Lower lobe of right lung (tissue), 2 donors: ENCODE results near the gene LRRC10B. TPM values are rescaled to one million over a fixed set of nuclear protein-coding genes. Genes with fewer than 3 reads are reported as not detected.

Experiments used
- ATAC-seq, 2 donors: fragments of 200-7000 bp; cut with Tn5 transposase; one replicate each; pipeline ENCODE4 v1.9.1; 2020 to 2022; ENCODE audit warnings: mild to moderate bottlenecking in 2 of 2, moderate library complexity in 2 of 2
- DNase-seq: peaks from one replicate; pipeline ENCODE4 v3.0.0-alpha.2; 2020
- H3K27ac ChIP-seq: fragments of 200-600 bp; one replicate; pipeline ENCODE4 v1.8.0; 2022
- H3K27me3 ChIP-seq: fragments of 200-600 bp; one replicate; pipeline ENCODE4 v1.8.0; 2022; ENCODE audit warnings: low read depth
- H3K36me3 ChIP-seq: fragments of 200-600 bp; one replicate; pipeline ENCODE4 v1.8.0; 2022; ENCODE audit warnings: mild to moderate bottlenecking
- H3K4me1 ChIP-seq: fragments of 200-600 bp; one replicate; pipeline ENCODE4 v1.8.0; 2022
- H3K4me3 ChIP-seq: fragments of 200-600 bp; one replicate; pipeline ENCODE4 v1.8.0; 2022; ENCODE audit warnings: mild to moderate bottlenecking
- H3K9me3 ChIP-seq: fragments of 200-600 bp; one replicate; pipeline ENCODE4 v1.8.0; 2022
- CTCF ChIP-seq: fragments of 200-600 bp; IDR thresholded peaks from one replicate; pipeline ENCODE4 v1.8.0; 2022; ENCODE audit warnings: antibody characterized with exemption, mild to moderate bottlenecking
- intact Hi-C: fragments of 100-400 bp; cut with DNase I; formaldehyde crosslinking; loops from one replicate; pipeline ENCODE4 v1.11.0; 2022
- total RNA-seq: library from RNA; stranded (reverse); fragmentation: NEBNext Ultra II Directional; extraction: Animal tissue kit (Norgen Biotek cat#: 25700); gene quantifications from one replicate; pipeline ENCODE4 v1.2.1, GENCODE V29; 2021
- donor health status: DM: no; HTN: yes; CAD: no; lungs with severe emphysema.

The LRRC10B gene
- total RNA-seq, 1 donor from 2014 or later = 6.4 TPM

DNA sequence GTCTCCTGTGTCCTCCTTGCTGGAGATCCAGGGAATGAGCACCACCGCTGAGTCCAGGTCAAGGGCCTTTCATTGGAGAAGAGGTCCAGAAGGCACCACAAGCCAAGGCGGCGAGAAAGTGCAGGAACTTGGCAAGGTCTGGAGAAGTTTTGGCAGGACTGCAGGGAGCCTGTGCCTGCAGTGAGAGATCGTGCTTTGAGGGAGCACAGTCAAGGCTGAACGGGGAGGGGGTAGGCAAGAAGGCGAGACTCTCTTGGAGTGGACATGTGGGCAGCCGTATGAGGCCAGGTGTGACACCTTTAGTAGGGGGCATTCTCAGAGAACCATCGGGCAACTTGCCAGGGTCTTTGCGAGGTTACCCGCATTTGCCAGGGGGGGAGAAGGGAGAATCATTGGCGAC is 30.5 kb downstream of the LRRC10B start:
- Histone ChIP-seq H3K27me3 (no peaks in the 10 kb centered on the region), H3K9me3 (no peaks in the 10 kb centered on the region), H3K36me3 (no peaks in the 10 kb centered on the region), H3K27ac (no peak overlapping the region), H3K4me1 (no peaks in the 10 kb centered on the region), H3K4me3 (no peak overlapping the region)
- no peak for TF ChIP-seq CTCF
- ATAC-seq (no peak), DNase-seq (no peak)
- intact Hi-C loops = no loop called here

DNA sequence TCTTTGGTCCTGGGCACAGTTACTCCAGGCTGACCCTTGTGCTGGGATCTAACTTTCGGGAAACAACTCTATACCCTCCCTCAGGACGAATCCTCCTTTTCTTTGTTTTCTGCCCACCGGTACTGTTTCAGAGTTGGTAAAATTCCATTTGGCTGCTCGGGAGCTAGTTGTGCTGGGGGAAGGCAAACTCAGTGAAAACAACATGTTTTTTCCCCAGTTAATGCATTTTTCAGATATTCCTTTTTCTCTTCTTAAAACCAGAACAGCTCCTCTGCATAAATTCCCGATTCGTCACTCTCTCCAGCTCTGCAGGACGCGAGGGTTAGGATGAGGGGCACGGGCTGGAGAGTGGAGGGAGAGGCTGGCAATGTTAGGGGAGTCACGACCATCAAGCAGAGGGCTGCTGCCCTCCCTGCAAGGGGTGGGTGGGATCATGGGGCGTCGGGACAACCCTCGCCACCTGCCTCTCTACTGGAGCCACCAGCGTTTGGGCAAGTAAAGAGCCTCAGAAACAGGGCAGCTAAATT is 31.3 kb downstream of the LRRC10B start:
- TF ChIP-seq CTCF = no peak
- Histone ChIP-seq H3K9me3 (no peaks in the 10 kb centered on the region), H3K4me3 (no peak overlapping the region), H3K27me3 (no peaks in the 10 kb centered on the region), H3K27ac (no peak overlapping the region), H3K36me3 (no peaks in the 10 kb centered on the region), H3K4me1 (no peaks in the 10 kb centered on the region)
- no peak for ATAC-seq
- intact Hi-C loops = no loop called here
- DNase-seq = no peak

GRCh38 chr11:61540528-61540927 is 32.0 kb downstream of the LRRC10B start:
- no peaks in the 10 kb centered on the region for H3K27me3 ChIP-seq
- DNase-seq (no peak), ATAC-seq (no peak)
- H3K9me3 ChIP-seq = no peaks in the 10 kb centered on the region
- H3K36me3 ChIP-seq = no peaks in the 10 kb centered on the region
- H3K27ac ChIP-seq = no peak overlapping the region
- intact Hi-C loops = no loop called here
- H3K4me3 ChIP-seq = no peak overlapping the region
- no peaks in the 10 kb centered on the region for H3K4me1 ChIP-seq
- TF ChIP-seq CTCF = no peak

- Histone ChIP-seq H3K36me3 (no peaks in the 10 kb centered on the region), H3K4me3 (no peak overlapping the region), H3K27ac (no peak overlapping the region), H3K4me1 (no peaks in the 10 kb centered on the region), H3K27me3 (no peaks in the 10 kb centered on the region), H3K9me3 (no peaks in the 10 kb centered on the region)
- ATAC-seq (no peak), DNase-seq (no peak)
- TF ChIP-seq CTCF = no peak
- intact Hi-C loops = no loop called here
Observed at GRCh38 chr11:61541598-61541997, 33.0 kb downstream of the LRRC10B start.

- no peaks in the 10 kb centered on the region for H3K27me3 ChIP-seq
- DNase-seq = no peak
Observed at GRCh38 chr11:61542024-61542461, 33.5 kb downstream of the LRRC10B start.

More at GRCh38 chr11:61542024-61542461, 33.5 kb downstream of the LRRC10B start:
- ATAC-seq = no peak
- no peak overlapping the region for H3K4me3 ChIP-seq
- H3K9me3 ChIP-seq = no peaks in the 10 kb centered on the region
- intact Hi-C loops = no loop called here
- TF ChIP-seq CTCF = no peak
- H3K27ac ChIP-seq = no peak overlapping the region
- H3K36me3 ChIP-seq = no peaks in the 10 kb centered on the region
- H3K4me1 ChIP-seq = no peaks in the 10 kb centered on the region
